GM18909 (cell line): Measurements from ENCODE around the gene RIMBP2.

Source experiments
- ATAC-seq: cut with Tn5 transposase; IDR thresholded peaks from one replicate; pipeline ENCODE4 v1.9.1; 2021; ENCODE audit warnings: mild to moderate bottlenecking; ENCODE audit not compliant: unreplicated experiment, poor library complexity

Gene RIMBP2

GRCh38 chr12:130639476-130640424 lies 76.3 kb downstream of the RIMBP2 start:
- no peak for ATAC-seq

GRCh38 chr12:130636370-130636769 lies 79.7 kb downstream of the RIMBP2 start:
- no peak for ATAC-seq

GRCh38 chr12:130634866-130635265 lies 81.2 kb downstream of the RIMBP2 start:
- ATAC-seq = no peak

- no peak for ATAC-seq
Observed at GRCh38 chr12:130633771-130634170, 82.3 kb downstream of the RIMBP2 start.

GRCh38 chr12:130632642-130633041 lies 83.5 kb downstream of the RIMBP2 start:
- no peak for ATAC-seq

- ATAC-seq = no peak
Observed at GRCh38 chr12:130628304-130628703, 87.8 kb downstream of the RIMBP2 start.

GRCh38 chr12:130627175-130627574 lies 88.9 kb downstream of the RIMBP2 start:
- no peak for ATAC-seq

- no peak for ATAC-seq
Observed at GRCh38 chr12:130626601-130627000, 89.5 kb downstream of the RIMBP2 start.

GRCh38 chr12:130625201-130625600 lies 90.9 kb downstream of the RIMBP2 start:
- ATAC-seq = no peak

GRCh38 chr12:130622803-130623202 lies 93.3 kb downstream of the RIMBP2 start:
- no peak for ATAC-seq

GRCh38 chr12:130621696-130622298 lies 94.3 kb downstream of the RIMBP2 start:
- ATAC-seq = no peak

- no peak for ATAC-seq
Observed at GRCh38 chr12:130620756-130621155, 95.3 kb downstream of the RIMBP2 start.

GRCh38 chr12:130620281-130620680 lies 95.8 kb downstream of the RIMBP2 start:
- no peak for ATAC-seq

GRCh38 chr12:130619385-130620001 lies 96.6 kb downstream of the RIMBP2 start:
- ATAC-seq = no peak

- no peak for ATAC-seq
Observed at GRCh38 chr12:130617219-130617618, 98.9 kb downstream of the RIMBP2 start.

GRCh38 chr12:130615861-130616345 lies 100.2 kb downstream of the RIMBP2 start:
- ATAC-seq = no peak

GRCh38 chr12:130614530-130614905 lies 101.6 kb downstream of the RIMBP2 start:
- ATAC-seq = no peak

- ATAC-seq = no peak
Observed at GRCh38 chr12:130613831-130614529, 102.1 kb downstream of the RIMBP2 start.

- ATAC-seq = no peak
Observed at GRCh38 chr12:130613131-130613530, 103.0 kb downstream of the RIMBP2 start.
